H1 (cell line): ENCODE measurements around the gene CCDC148. TPM values are rescaled to one million over a fixed set of nuclear protein-coding genes. Genes with fewer than 3 reads are reported as not detected.

Source experiments
- CTCF ChIA-PET: fragments of 300-600 bp; sonication (Branson Sonifier 250); formaldehyde crosslinking; loops from one replicate; lab custom pipeline; 2021; ENCODE audit not compliant: partially characterized antibody; lab: Charles Lee
- POLR2A ChIA-PET: fragments of 300-600 bp; sonication (Branson Sonifier 250); formaldehyde crosslinking; loops from one replicate; lab custom pipeline; 2021; ENCODE audit warnings: inconsistent platforms; ENCODE audit not compliant: partially characterized antibody; lab: Charles Lee
- DNase-seq, 2 experiments: peaks; one replicate each; pipeline versions ENCODE4 v3.0.0 to v3.0.0-alpha.2; 2010 to 2022; ENCODE audit warnings: low spot score in 2 of 2, low read depth in 1 of 2, mixed read lengths in 1 of 2
- FAIRE-seq: peaks from 2 replicates; lab custom pipeline; 2011; peaks lifted over from hg19 to GRCh38; lab: Jason Lieb, UNC
- H2AFZ ChIP-seq: 2 replicates; pipeline ENCODE4 v1.8.1; 2012; ENCODE audit warnings: low read length, inconsistent platforms
- H2AK5ac ChIP-seq: 2 replicates; pipeline ENCODE4 v1.6.1; 2013; ENCODE audit warnings: low read depth, low read length
- H2BK120ac ChIP-seq: replicated peaks from 2 replicates; pipeline ENCODE3; 2013; ENCODE audit warnings: low read depth, low read length, inconsistent platforms
- H2BK12ac ChIP-seq: 2 replicates; pipeline ENCODE4 v1.6.1; 2013; ENCODE audit warnings: low read depth, low read length
- H2BK15ac ChIP-seq: 2 replicates; pipeline ENCODE4 v1.6.1; 2013; ENCODE audit warnings: low read length
- H2BK20ac ChIP-seq: 2 replicates; pipeline ENCODE4 v1.6.1; 2013; ENCODE audit warnings: low read length
- H2BK5ac ChIP-seq: 2 replicates; pipeline ENCODE4 v1.6.1; 2013; ENCODE audit warnings: low read depth, low read length
- H3K14ac ChIP-seq: 2 replicates; pipeline ENCODE4 v1.6.1; 2013; ENCODE audit warnings: inconsistent platforms; ENCODE audit not compliant: insufficient read length
- H3K18ac ChIP-seq: 2 replicates; pipeline ENCODE4 v1.6.1; 2013; ENCODE audit warnings: low read length; ENCODE audit errors: extremely low read depth
- H3K23ac ChIP-seq: 2 replicates; pipeline ENCODE4 v1.6.1; 2013; ENCODE audit warnings: inconsistent platforms; ENCODE audit not compliant: insufficient read length
- H3K23me2 ChIP-seq: 2 replicates; pipeline ENCODE4 v1.6.1; 2013; ENCODE audit warnings: low read depth, low read length
- H3K27ac ChIP-seq: 2 replicates; pipeline ENCODE4 v1.6.1; 2011; ENCODE audit warnings: low read depth, low read length, inconsistent platforms
- H3K27me3 ChIP-seq, 4 experiments: replicated peaks in 1 of 4; 1 replicate in 1 of 4; 2 replicates in 3 of 4; pipeline versions ENCODE4 v1.6.1 to v1.8.1; 2011 to 2013; ENCODE audit warnings: low read length in 3 of 4, mild to moderate bottlenecking in 3 of 4, inconsistent platforms in 2 of 4, mixed read lengths in 2 of 4, moderate library complexity in 1 of 4; ENCODE audit not compliant: control insufficient read depth in 3 of 4, insufficient read depth in 3 of 4; ENCODE audit errors: extremely low read depth in 1 of 4
- H3K36me3 ChIP-seq, 4 experiments: 2 replicates each; pipeline versions ENCODE4 v1.6.1 to v1.8.1; 2011 to 2013; ENCODE audit warnings: mild to moderate bottlenecking in 4 of 4, low read length in 3 of 4, moderate library complexity in 2 of 4, control low read depth in 1 of 4, inconsistent platforms in 1 of 4; ENCODE audit not compliant: insufficient read depth in 4 of 4, control insufficient read depth in 2 of 4
- H3K4ac ChIP-seq: replicated peaks from 2 replicates; pipeline ENCODE3; 2013; ENCODE audit warnings: low read length, low read depth, mixed read lengths, inconsistent platforms; ENCODE audit not compliant: insufficient read length
- H3K4me1 ChIP-seq, 4 experiments: replicated peaks in 1 of 4; 1 replicate in 1 of 4; 2 replicates in 3 of 4; pipeline versions ENCODE4 v1.6.1 to v1.8.1; 2011 to 2013; ENCODE audit warnings: low read length in 3 of 4, inconsistent platforms in 2 of 4, mixed read lengths in 1 of 4; ENCODE audit not compliant: insufficient read depth in 4 of 4, control insufficient read depth in 3 of 4
- H3K4me2 ChIP-seq, 2 experiments: 2 replicates each; pipeline versions ENCODE4 v1.6.1 to v1.8.1; 2011 to 2013; ENCODE audit warnings: low read depth in 2 of 2, low read length in 2 of 2, control low read depth in 1 of 2, inconsistent platforms in 1 of 2, mild to moderate bottlenecking in 1 of 2; ENCODE audit not compliant: insufficient read depth in 1 of 2
- H3K4me3 ChIP-seq, 4 experiments: fragments of 200-600, 300-600 bp in 1 of 4; sonication (generic), shearing (Covaris generic), sonication (Bioruptor Twin) in 1 of 4; 2 replicates each; pipeline versions ENCODE4 v1.5.1 to v1.8.1; 2011 to 2016; ENCODE audit warnings: low read length in 4 of 4, low read depth in 3 of 4, control low read depth in 2 of 4, inconsistent platforms in 2 of 4, mild to moderate bottlenecking in 2 of 4, mixed read lengths in 1 of 4, moderate library complexity in 1 of 4; ENCODE audit not compliant: insufficient read depth in 2 of 4; ENCODE audit errors: extremely low read depth in 1 of 4
- H3K56ac ChIP-seq: replicated peaks from 2 replicates; pipeline ENCODE3; 2013; ENCODE audit warnings: low read depth, mild to moderate bottlenecking, mixed read lengths, low read length, inconsistent platforms; ENCODE audit not compliant: insufficient read length
- H3K79me1 ChIP-seq: 2 replicates; pipeline ENCODE4 v1.6.1; 2013; ENCODE audit warnings: low read depth, low read length, control low read depth
- H3K79me2 ChIP-seq, 2 experiments: 2 replicates each; pipeline versions ENCODE4 v1.6.1 to v1.8.1; 2012 to 2013; ENCODE audit warnings: low read length in 2 of 2, mild to moderate bottlenecking in 2 of 2, inconsistent platforms in 1 of 2; ENCODE audit not compliant: insufficient read depth in 2 of 2, control insufficient read depth in 1 of 2
- H3K9ac ChIP-seq, 4 experiments: replicated peaks in 1 of 4; 1 replicate in 1 of 4; 2 replicates in 3 of 4; pipeline versions ENCODE4 v1.6.1 to v1.8.1; 2011 to 2013; ENCODE audit warnings: low read depth in 3 of 4, low read length in 3 of 4, control low read depth in 2 of 4, mild to moderate bottlenecking in 2 of 4, moderate library complexity in 2 of 4, inconsistent platforms in 1 of 4; ENCODE audit errors: extremely low read depth in 1 of 4
- H3K9me3 ChIP-seq, 2 experiments: 2 replicates each; pipeline versions ENCODE4 v1.6.1 to v1.8.1; 2012 to 2013; ENCODE audit warnings: mild to moderate bottlenecking in 2 of 2, moderate library complexity in 2 of 2, control low read depth in 1 of 2, inconsistent platforms in 1 of 2, low read depth in 1 of 2, low read length in 1 of 2, mixed read lengths in 1 of 2; ENCODE audit not compliant: insufficient read depth in 2 of 2
- H4K20me1 ChIP-seq, 2 experiments: replicated peaks in 1 of 2; 2 replicates each; pipeline versions ENCODE3 to v1.8.1; 2011 to 2013; ENCODE audit warnings: inconsistent platforms in 2 of 2, low read length in 2 of 2, mild to moderate bottlenecking in 1 of 2; ENCODE audit not compliant: insufficient read depth in 2 of 2, control insufficient read depth in 1 of 2
- H4K5ac ChIP-seq: 2 replicates; pipeline ENCODE4 v1.6.1; 2013; ENCODE audit warnings: low read length, low read depth, mixed read lengths, inconsistent platforms; ENCODE audit not compliant: insufficient read length
- H4K8ac ChIP-seq: 2 replicates; pipeline ENCODE4 v1.8.0; 2013; ENCODE audit warnings: mild to moderate bottlenecking, moderate library complexity, low read length, inconsistent platforms; ENCODE audit not compliant: insufficient read depth; ENCODE audit errors: extremely low read depth
- H4K91ac ChIP-seq: replicated peaks from 2 replicates; pipeline ENCODE3; 2013; ENCODE audit warnings: low read length, mixed read lengths, inconsistent platforms; ENCODE audit not compliant: insufficient read length
- BACH1 ChIP-seq: IDR thresholded peaks from 2 replicates; pipeline ENCODE4 v1.6.1; 2012; ENCODE audit warnings: low read length, improper control_type of control experiment
- JUN ChIP-seq: IDR thresholded peaks from 2 replicates; pipeline ENCODE4 v1.6.1; 2011; ENCODE audit warnings: low read depth, mild to moderate bottlenecking, improper control_type of control experiment, low read length
- WGBS, 2 experiments: shearing (Covaris generic) in 1 of 2; methylation state at CpG; one replicate each; pipeline versions ENCODE4 v1.1.6 to v1.1.7; 2013 to 2015; ENCODE audit warnings: low lambda C conversion rate in 2 of 2, mixed read lengths in 2 of 2, inconsistent platforms in 1 of 2, low coverage in 1 of 2, missing lambda C conversion rate in 1 of 2; ENCODE audit not compliant: insufficient replicate concordance in 2 of 2, insufficient coverage in 1 of 2, insufficient read length in 1 of 2; ENCODE audit errors: extremely low coverage in 1 of 2, missing lambda C conversion rate in 1 of 2; 5-methylcytosine and 5-hydroxymethylcytosine counted together
- polyA plus RNA-seq, 7 experiments: library from polyadenylated mRNA; depleted of rRNA in 3 of 7; stranded (reverse) in 5 of 7; unstranded in 2 of 7; fragments of >200 nt in 5 of 7; fragments of 200-250 nt in 2 of 7; gene quantifications; 1 replicate in 5 of 7; 2 replicates in 1 of 7; 4 replicates in 1 of 7; pipeline versions ENCODE4 v1.2.1 to v1.2.3, GENCODE V29; 2011 to 2013; ENCODE audit warnings: missing spikeins in 2 of 7, mixed read lengths in 2 of 7
- total RNA-seq: library from RNA; stranded (reverse); fragmentation: NEBNext Ultra II Directional; extraction: Animal tissue kit (Norgen Biotek cat#: 25700); gene quantifications from 2 replicates; pipeline ENCODE4 v1.2.1, GENCODE V29; 2021

Gene CCDC148
- total and polyA plus RNA-seq, 2 of the 8 experiments (the other 6 are each of a cell fraction or from before 2014, with no cell fraction given) = 0.45 to 1.3 TPM

- Histone ChIP-seq H4K8ac (no peak overlapping the region), H3K79me2 (no peaks in the 10 kb centered on the region), H4K20me1 (no peaks in the 10 kb centered on the region), H3K9me3 (no peaks in the 10 kb centered on the region), H3K36me3 (no peaks in the 10 kb centered on the region), H2AK5ac (no peak overlapping the region), H3K14ac (no peak overlapping the region), H3K23me2 (no peaks in the 10 kb centered on the region), H2AFZ (no peak overlapping the region), H3K27ac (no peak overlapping the region), H3K27me3 (no peaks in the 10 kb centered on the region), H3K23ac (no peak overlapping the region), H2BK20ac (no peak overlapping the region), H2BK120ac (no peak overlapping the region), H2BK12ac (no peak overlapping the region), H2BK15ac (no peak overlapping the region), H3K9ac (no peak overlapping the region), H3K4me3 (no peak overlapping the region), H4K91ac (no peak overlapping the region), H3K56ac (no peak overlapping the region), H2BK5ac (no peak overlapping the region), H3K4me1 (no peaks in the 10 kb centered on the region), H4K5ac (no peak overlapping the region), H3K4ac (no peak overlapping the region), H3K79me1 (no peaks in the 10 kb centered on the region), H3K18ac (no peak overlapping the region), H3K4me2 (no peak overlapping the region)
- DNase-seq = no peak
- 89% methylated on average over 3 of the region's 3 CpGs; no CpG with 5 or more reads in 1 of the 2 experiments for WGBS, 2 experiments
- CTCF ChIA-PET = no interaction called here
- no peak for FAIRE-seq
- POLR2A ChIA-PET = no interaction called here
- TF ChIP-seq JUN = no peak
- no peak for TF ChIP-seq BACH1
These were observed 75.3 kb downstream of the CCDC148 start for GRCh38 chr2:158381205-158381604.
